Sigmoid colon (tissue), 4 donors: ENCODE measurements around the gene HPGDS.
"Not testable (repeated sequence)": the region's sequence is repeated elsewhere in the genome, so short reads cannot be mapped to it uniquely, and the experiment has no call there.

Source experiments
- POLR2AphosphoS5 ChIP-seq, 4 donors: sonication (generic); formaldehyde crosslinking; IDR thresholded peaks; one replicate each; pipeline ENCODE4 v1.6.1; 2017; ENCODE audit warnings: antibody characterized with exemption in 4 of 4
- TF ChIP-seq, protein P1 (sequence below), 4 experiments: fragments of 450-650 bp in 3 of 4; fragments of 200-600 bp in 1 of 4; IDR thresholded peaks; one replicate each; pipeline ENCODE4 v1.5.1; 2016 to 2019; ENCODE audit warnings: antibody characterized with exemption in 4 of 4, mild to moderate bottlenecking in 3 of 4, moderate library complexity in 2 of 4

DNA sequence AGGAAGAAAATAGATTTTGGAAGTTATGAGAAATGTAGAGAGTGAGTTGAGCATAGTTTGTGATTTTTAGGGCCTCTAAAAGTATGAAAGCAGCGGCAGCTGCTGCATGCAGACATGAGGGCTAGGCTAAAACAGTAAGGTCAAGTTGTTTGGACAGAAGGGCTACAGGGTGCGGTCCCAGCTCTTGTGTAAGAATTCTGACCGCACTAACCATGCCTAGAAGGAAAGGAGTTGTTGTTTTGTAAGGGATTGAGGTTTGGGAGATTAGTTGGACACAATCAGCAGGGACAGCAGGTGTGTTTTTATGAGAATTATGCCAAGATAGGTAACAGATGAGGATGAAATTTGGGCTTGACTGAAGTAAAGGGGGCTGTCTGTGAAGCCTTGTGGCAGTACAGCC lies 42.8 kb upstream of the HPGDS start:
- TF ChIP-seq, protein P1, sequence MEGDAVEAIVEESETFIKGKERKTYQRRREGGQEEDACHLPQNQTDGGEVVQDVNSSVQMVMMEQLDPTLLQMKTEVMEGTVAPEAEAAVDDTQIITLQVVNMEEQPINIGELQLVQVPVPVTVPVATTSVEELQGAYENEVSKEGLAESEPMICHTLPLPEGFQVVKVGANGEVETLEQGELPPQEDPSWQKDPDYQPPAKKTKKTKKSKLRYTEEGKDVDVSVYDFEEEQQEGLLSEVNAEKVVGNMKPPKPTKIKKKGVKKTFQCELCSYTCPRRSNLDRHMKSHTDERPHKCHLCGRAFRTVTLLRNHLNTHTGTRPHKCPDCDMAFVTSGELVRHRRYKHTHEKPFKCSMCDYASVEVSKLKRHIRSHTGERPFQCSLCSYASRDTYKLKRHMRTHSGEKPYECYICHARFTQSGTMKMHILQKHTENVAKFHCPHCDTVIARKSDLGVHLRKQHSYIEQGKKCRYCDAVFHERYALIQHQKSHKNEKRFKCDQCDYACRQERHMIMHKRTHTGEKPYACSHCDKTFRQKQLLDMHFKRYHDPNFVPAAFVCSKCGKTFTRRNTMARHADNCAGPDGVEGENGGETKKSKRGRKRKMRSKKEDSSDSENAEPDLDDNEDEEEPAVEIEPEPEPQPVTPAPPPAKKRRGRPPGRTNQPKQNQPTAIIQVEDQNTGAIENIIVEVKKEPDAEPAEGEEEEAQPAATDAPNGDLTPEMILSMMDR (IDR thresholded peaks at IDR 0.05): not testable (repeated sequence)
- TF ChIP-seq POLR2AphosphoS5 (IDR thresholded peaks at IDR 0.05): not testable (repeated sequence)
